ENCODE measurements around the gene EPN1. TPM values are rescaled to one million over a fixed set of nuclear protein-coding genes. Genes with fewer than 3 reads are reported as not detected.

The EPN1 gene
- total RNA-seq: 100 to 1,000 TPM; 179 to 187 TPM

- Histone ChIP-seq H3K36me3 (peaks cover 40% of the 10 kb centered on the region), H3K4me1 (peaks cover 0 to 55% of the 10 kb centered on the region in 2 donors), H3K27me3 (no peaks in the 10 kb centered on the region)
These were observed at the start of gene EPN1 for GRCh38 chr19:55674841-55675660. Gene EPN1 (plus strand): TSS chr19:55675226. CDS start chr19:55678628, 3,402 bp downstream.

GRCh38 chr19:55626350-55626749 is 48.7 kb upstream of the EPN1 start:
- Histone ChIP-seq H3K4me3 (no peak overlapping the region), H3K4me1 (peaks cover 0 to 22% of the 10 kb centered on the region in 2 donors), H3K36me3 (no peaks in the 10 kb centered on the region), H3K27me3 (no peaks in the 10 kb centered on the region), H3K27ac (no peak overlapping the region), H3K9me3 (no peaks in the 10 kb centered on the region)
- TF ChIP-seq CTCF (IDR thresholded peaks at IDR 0.05): no peak
- DNase-seq (ENCODE audit: low spot score): no peak

More at GRCh38 chr19:55674841-55675660, at the start of gene EPN1:
- no peak for TF ChIP-seq CTCF (IDR thresholded peaks at IDR 0.05)
- peak; percentile 95 for DNase-seq (ENCODE audit: low spot score)
- H3K27ac ChIP-seq: peak within 1 kb of the TSS; percentile 83 to 90
- no peaks in the 10 kb centered on the region for H3K9me3 ChIP-seq
- H3K4me3 ChIP-seq: peak within 1 kb of the TSS; percentile 87

- Histone ChIP-seq H3K27ac (no peak overlapping the region), H3K36me3 (no peaks in the 10 kb centered on the region), H3K4me3 (no peak overlapping the region), H3K27me3 (no peaks in the 10 kb centered on the region), H3K9me3 (no peaks in the 10 kb centered on the region), H3K4me1 (peaks cover 0 to 25% of the 10 kb centered on the region in 2 donors)
- peak; percentile 65 to 89 for TF ChIP-seq CTCF (IDR thresholded peaks at IDR 0.05)
- DNase-seq (ENCODE audit: low spot score): peak; percentile 98
These were observed 42.6 kb upstream of the EPN1 start for GRCh38 chr19:55632463-55632834.

GRCh38 chr19:55633861-55634260 is 41.2 kb upstream of the EPN1 start:
- Histone ChIP-seq H3K4me1 (peaks cover 0 to 31% of the 10 kb centered on the region in 2 donors), H3K27me3 (no peaks in the 10 kb centered on the region), H3K27ac (no peak overlapping the region), H3K9me3 (no peaks in the 10 kb centered on the region), H3K4me3 (no peak overlapping the region), H3K36me3 (no peaks in the 10 kb centered on the region)
- TF ChIP-seq CTCF (IDR thresholded peaks at IDR 0.05): no peak
- no peak for DNase-seq (ENCODE audit: low spot score)

GRCh38 chr19:55635334-55635717 is 39.7 kb upstream of the EPN1 start:
- TF ChIP-seq CTCF (IDR thresholded peaks at IDR 0.05): no peak
- H3K4me3 ChIP-seq: peak overlapping the region; percentile 86 to 87
- peaks cover 0 to 45% of the 10 kb centered on the region in 2 donors for H3K4me1 ChIP-seq
- peak overlapping the region; percentile 94 to 97 for H3K27ac ChIP-seq
- no peak for DNase-seq (ENCODE audit: low spot score)
- no peaks in the 10 kb centered on the region for H3K27me3 ChIP-seq
- no peaks in the 10 kb centered on the region for H3K36me3 ChIP-seq
- H3K9me3 ChIP-seq: no peaks in the 10 kb centered on the region
